Testis (tissue), 3 donors: ENCODE results near the gene JPH2. TPM values are rescaled to one million over a fixed set of nuclear protein-coding genes. Genes with fewer than 3 reads are reported as not detected.

Experiments
- DNase-seq: peaks from one replicate; pipeline ENCODE4 v3.0.0-alpha.2; 2019
- H3K27ac ChIP-seq, 2 donors: fragments of 200-600 bp; sonication (generic); one replicate each; pipeline ENCODE4 v1.5.1; 2019
- H3K27me3 ChIP-seq: fragments of 200-600 bp; sonication (generic); one replicate; pipeline ENCODE4 v1.5.1; 2019
- H3K36me3 ChIP-seq: fragments of 200-600 bp; sonication (generic); one replicate; pipeline ENCODE4 v1.5.1; 2017; ENCODE audit warnings: low read depth; ENCODE audit errors: missing control alignments
- H3K4me1 ChIP-seq: fragments of 200-600 bp; sonication (generic); one replicate; pipeline ENCODE4 v1.5.1; 2019
- H3K4me3 ChIP-seq, 2 donors: fragments of 200-600 bp; sonication (generic); one replicate each; pipeline ENCODE4 v1.5.1; 2017 to 2019
- H3K9me3 ChIP-seq: fragments of 200-600 bp; sonication (generic); one replicate; pipeline ENCODE4 v1.5.1; 2017
- POLR2A ChIP-seq: fragments of 450-650 bp; IDR thresholded peaks from one replicate; pipeline ENCODE4 v1.6.1; 2017; ENCODE audit warnings: antibody characterized with exemption, mild to moderate bottlenecking, moderate library complexity
- WGBS, 2 donors: methylation state at CpG; one replicate each; pipeline ENCODE4 v1.1.5; 2018; 5-methylcytosine and 5-hydroxymethylcytosine counted together
- intact Hi-C: fragments of 100-400 bp; cut with DNase I; formaldehyde crosslinking; loops from one replicate; pipeline ENCODE4 v1.15.1; 2023; ENCODE audit warnings: low total_unique reads
- polyA plus RNA-seq: library from polyadenylated mRNA; stranded (reverse); fragments of 350-450 nt; fragmentation: Illumina TruSeq; extraction: RNeasy Lipid Tissue Mini Kit (QIAGEN cat#74804); gene quantifications from one replicate; pipeline ENCODE4 v1.2.3, GENCODE V29; 2014; ENCODE audit warnings: low read depth, low replicate concordance; ENCODE audit not compliant: insufficient read depth
- total RNA-seq, 2 donors: library from RNA; depleted of rRNA; stranded (reverse); fragments of >200 nt; gene quantifications; one replicate each; pipeline ENCODE4 v1.2.3, GENCODE V29; 2016
- TF ChIP-seq, protein P1 (sequence below), 3 experiments: fragments of 450-650 bp in 2 of 3; fragments of 200-600 bp in 1 of 3; sonication (generic) in 1 of 3; IDR thresholded peaks; one replicate each; pipeline ENCODE4 v1.5.1; 2016 to 2019; ENCODE audit warnings: antibody characterized with exemption in 3 of 3, mild to moderate bottlenecking in 2 of 3, moderate library complexity in 1 of 3

The JPH2 gene
- total and polyA plus RNA-seq, 3 donors from 2014 or later: 1.9 to 3.7 (median 3.2) TPM

DNA sequence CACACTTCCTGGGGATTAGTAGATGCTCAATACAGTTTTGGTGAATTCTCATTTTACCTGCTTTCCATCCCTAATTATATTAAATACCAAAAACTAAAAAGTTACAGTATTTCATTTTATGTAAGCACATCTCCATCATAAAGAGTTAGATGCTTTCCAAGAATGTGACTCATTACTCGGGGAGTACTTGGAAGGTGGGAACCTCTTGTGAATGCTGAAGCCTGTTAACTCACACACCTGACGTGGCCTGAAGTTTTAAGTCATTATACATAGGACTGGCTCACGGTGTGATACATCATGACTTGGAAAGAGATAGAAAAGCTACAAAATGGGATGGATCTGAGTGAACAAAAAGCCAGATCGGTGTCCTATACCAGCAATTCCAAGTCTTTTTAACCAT lies 25.8 kb upstream of the JPH2 start:
- no peak overlapping the region for H3K4me3 ChIP-seq
- no peaks in the 10 kb centered on the region for H3K36me3 ChIP-seq
- H3K27ac ChIP-seq: no peak overlapping the region
- H3K4me1 ChIP-seq: peaks cover 23% of the 10 kb centered on the region
- TF ChIP-seq, protein P1, sequence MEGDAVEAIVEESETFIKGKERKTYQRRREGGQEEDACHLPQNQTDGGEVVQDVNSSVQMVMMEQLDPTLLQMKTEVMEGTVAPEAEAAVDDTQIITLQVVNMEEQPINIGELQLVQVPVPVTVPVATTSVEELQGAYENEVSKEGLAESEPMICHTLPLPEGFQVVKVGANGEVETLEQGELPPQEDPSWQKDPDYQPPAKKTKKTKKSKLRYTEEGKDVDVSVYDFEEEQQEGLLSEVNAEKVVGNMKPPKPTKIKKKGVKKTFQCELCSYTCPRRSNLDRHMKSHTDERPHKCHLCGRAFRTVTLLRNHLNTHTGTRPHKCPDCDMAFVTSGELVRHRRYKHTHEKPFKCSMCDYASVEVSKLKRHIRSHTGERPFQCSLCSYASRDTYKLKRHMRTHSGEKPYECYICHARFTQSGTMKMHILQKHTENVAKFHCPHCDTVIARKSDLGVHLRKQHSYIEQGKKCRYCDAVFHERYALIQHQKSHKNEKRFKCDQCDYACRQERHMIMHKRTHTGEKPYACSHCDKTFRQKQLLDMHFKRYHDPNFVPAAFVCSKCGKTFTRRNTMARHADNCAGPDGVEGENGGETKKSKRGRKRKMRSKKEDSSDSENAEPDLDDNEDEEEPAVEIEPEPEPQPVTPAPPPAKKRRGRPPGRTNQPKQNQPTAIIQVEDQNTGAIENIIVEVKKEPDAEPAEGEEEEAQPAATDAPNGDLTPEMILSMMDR (IDR thresholded peaks at IDR 0.05): no peak
- TF ChIP-seq POLR2A: no peak
- 74 to 86% methylated on average over 4 of the region's 4 CpGs for WGBS, 2 donors
- no peaks in the 10 kb centered on the region for H3K9me3 ChIP-seq
- intact Hi-C loops: no loop called here
- H3K27me3 ChIP-seq: no peaks in the 10 kb centered on the region
- no peak for DNase-seq

DNA sequence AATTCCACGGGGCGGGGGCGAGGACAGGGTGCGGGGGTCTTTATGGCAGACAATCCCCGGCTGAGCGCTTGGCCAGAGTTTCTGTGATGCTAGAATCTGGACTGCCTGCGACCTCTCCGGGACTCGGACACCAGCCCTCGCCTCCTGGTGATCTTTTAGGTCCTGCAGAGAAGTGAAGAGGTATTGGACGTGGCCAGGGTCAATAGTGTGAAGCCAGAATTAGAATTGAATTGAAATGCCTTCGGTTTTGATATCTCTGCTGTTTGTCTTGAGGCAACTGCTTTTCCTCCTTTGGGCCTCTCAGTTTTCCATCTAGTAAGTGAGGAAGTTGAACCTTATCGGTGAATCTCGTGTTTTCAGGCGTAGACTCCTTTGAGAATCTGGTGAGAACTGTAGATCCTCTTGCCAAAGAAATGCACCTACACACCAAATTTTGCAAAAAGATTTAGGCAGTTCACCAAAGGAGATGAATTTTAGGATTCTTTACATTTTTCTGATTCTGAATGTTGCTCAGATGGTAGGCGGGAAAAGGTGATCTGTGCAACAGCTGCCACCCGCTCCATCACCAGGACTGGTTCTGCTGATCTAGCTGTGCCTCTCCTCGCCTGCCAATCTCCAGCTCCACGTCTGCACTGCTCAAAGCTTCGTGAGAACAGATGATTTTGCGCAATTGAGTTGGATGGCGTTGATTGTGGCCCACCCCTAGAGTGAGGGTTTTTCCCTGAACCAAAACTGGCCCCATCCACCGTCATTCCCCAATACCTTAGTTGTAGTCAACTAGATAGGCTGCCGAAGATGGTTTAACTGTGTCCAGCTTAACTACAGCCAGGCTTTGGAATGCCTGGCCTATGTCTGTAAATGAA lies 24.4 kb upstream of the JPH2 start:
- Histone ChIP-seq H3K4me1 (peaks cover 22% of the 10 kb centered on the region), H3K27me3 (no peaks in the 10 kb centered on the region), H3K36me3 (no peaks in the 10 kb centered on the region), H3K27ac (peak overlapping the region; percentile 94 to 96), H3K9me3 (no peaks in the 10 kb centered on the region), H3K4me3 (peak overlapping the region; percentile 91 to 99)
- intact Hi-C loops: no loop called here
- DNase-seq: no peak
- WGBS, 2 donors: 7 to 8% methylated on average over 22 to 24 of the region's 24 CpGs
- TF ChIP-seq POLR2A: no peak
- TF ChIP-seq, protein P1 (IDR thresholded peaks at IDR 0.05): no peak

DNA sequence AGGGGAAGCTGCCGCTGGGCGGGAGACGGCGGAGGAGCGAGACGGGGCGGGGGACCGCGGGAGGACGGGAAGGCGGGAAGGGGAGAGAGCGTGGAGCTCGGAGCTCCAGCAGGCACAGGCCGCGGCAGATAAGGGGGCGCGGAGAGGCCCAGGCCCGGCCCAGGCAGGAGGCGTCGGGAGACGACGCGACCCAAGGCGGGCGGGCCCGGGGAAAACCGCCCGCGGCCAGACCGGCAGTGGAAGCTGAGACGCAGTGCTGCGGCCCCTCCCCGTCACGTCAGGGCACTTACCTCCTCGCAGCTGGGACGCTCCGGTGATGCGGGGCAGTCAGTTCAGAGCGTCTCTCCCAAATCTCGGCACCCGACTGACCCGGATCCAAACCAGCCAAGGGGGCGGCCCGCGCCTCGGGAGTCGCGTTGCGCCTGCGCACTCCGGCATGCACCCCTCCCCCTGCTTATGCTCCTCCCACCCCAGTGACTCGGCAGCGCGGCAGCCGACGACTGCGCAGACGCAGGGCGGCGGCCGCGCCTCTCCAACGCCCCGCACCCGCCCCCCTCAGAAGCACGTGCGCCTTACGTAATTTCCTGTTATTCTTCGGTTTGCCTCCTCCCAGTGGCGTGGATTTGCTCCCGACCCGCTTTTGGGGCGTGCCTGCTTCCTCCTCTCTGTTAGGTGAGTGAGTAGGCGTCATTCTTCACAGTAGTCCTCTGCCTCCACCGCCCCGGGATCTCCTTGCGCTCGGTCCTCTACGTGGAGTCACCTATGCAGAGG lies 23.6 kb upstream of the JPH2 start, which contains the start of gene OSER1:
Gene OSER1, minus strand, starts transcription at position 366 of the 771 bp plus-strand sequence. CDS start 3,814 bp downstream, outside the sequence.
- Histone ChIP-seq H3K36me3 (no peaks in the 10 kb centered on the region), H3K9me3 (no peaks in the 10 kb centered on the region), H3K27me3 (no peaks in the 10 kb centered on the region), H3K27ac (peak within 1 kb of the TSS; percentile 94 to 96), H3K4me3 (peak within 1 kb of the TSS; percentile 91 to 99), H3K4me1 (peaks cover 22% of the 10 kb centered on the region)
- peak; percentile 98 for DNase-seq
- intact Hi-C loops: no loop called here
- 0 to 1% methylated on average over 30 to 77 of the region's 79 CpGs for WGBS, 2 donors
- TF ChIP-seq, protein P1 (IDR thresholded peaks at IDR 0.05): no peak
- TF ChIP-seq POLR2A: peak; percentile 74

DNA sequence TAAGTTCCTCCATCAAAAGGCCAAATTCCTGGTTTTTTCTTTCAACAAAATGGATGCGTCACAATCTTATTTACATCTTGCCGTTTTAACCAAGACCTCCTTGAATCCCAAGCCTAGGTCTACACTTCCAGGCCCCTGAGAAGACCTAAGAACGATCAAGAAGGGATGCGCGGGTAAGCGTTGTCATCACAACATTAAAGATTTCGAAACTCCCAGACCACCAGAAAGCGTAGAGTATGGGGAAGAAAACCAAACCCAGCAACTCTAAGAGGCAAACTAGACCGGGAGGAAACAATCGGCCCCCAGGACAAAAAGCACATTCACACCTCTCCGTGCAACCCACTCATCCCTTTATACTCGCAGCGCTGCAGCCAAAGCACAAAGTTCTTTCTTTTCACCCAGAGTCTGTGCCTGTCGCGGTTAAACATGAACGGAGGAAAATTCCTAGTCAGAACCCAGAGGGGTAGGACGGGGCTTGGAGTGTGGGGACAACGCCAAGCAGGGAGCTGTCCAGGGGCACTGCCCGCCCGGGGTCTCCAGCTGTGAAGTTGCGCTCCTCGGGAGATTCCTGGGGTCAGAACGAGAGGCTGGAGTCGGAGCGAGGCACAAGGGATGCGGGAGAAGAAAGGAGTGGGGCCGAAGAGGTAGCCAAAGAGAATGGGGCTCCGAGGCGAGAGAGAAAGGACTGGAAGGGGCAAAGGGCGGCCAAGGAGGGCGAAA lies 22.9 kb upstream of the JPH2 start:
- 0 to 2% methylated on average over 31 of the region's 31 CpGs for WGBS, 2 donors
- peak overlapping the region; percentile 94 to 96 for H3K27ac ChIP-seq
- intact Hi-C loops: no loop called here
- H3K4me3 ChIP-seq: peak overlapping the region; percentile 91 to 99
- H3K9me3 ChIP-seq: no peaks in the 10 kb centered on the region
- no peak for DNase-seq
- TF ChIP-seq, protein P1 (IDR thresholded peaks at IDR 0.05): no peak
- TF ChIP-seq POLR2A: no peak
- H3K4me1 ChIP-seq: peaks cover 22% of the 10 kb centered on the region
- H3K27me3 ChIP-seq: no peaks in the 10 kb centered on the region
- H3K36me3 ChIP-seq: no peaks in the 10 kb centered on the region
